Ascending aorta (tissue), 2 donors: ENCODE measurements around the gene HEPN1. TPM values are rescaled to one million over a fixed set of nuclear protein-coding genes. Genes with fewer than 3 reads are reported as not detected.

Experiments
- DNase-seq, 2 donors: peaks; one replicate each; pipeline ENCODE4 v3.0.0-alpha.2; 2019; ENCODE audit warnings: low spot score in 2 of 2
- H3K27ac ChIP-seq, 2 donors: fragments of 200-600 bp; sonication (generic); one replicate each; pipeline ENCODE4 v1.5.1; 2016 to 2017; ENCODE audit warnings: mild to moderate bottlenecking in 1 of 2
- H3K27me3 ChIP-seq: fragments of 200-600 bp; sonication (generic); one replicate; pipeline ENCODE4 v1.5.1; 2017
- H3K36me3 ChIP-seq, 2 donors: fragments of 200-600 bp; sonication (generic); one replicate each; pipeline ENCODE4 v1.5.1; 2016
- H3K4me1 ChIP-seq, 2 donors: fragments of 200-600 bp; sonication (generic); one replicate each; pipeline ENCODE4 v1.5.1; 2016 to 2017; ENCODE audit warnings: mild to moderate bottlenecking in 1 of 2
- H3K4me3 ChIP-seq, 2 donors: fragments of 200-600 bp; sonication (generic); one replicate each; pipeline ENCODE4 v1.5.1; 2016 to 2017; ENCODE audit warnings: mild to moderate bottlenecking in 1 of 2
- H3K9me3 ChIP-seq, 2 donors: fragments of 200-600 bp; sonication (generic); one replicate each; pipeline ENCODE4 v1.5.1; 2016
- intact Hi-C: fragments of 100-400 bp; cut with DNase I; formaldehyde crosslinking; loops from one replicate; pipeline ENCODE4 v1.15.1; 2023
- total RNA-seq: library from RNA; depleted of rRNA; stranded (reverse); fragments of >200 nt; gene quantifications from one replicate; pipeline ENCODE4 v1.1.0, GENCODE V29; 2016
- TF ChIP-seq, protein P1 (sequence below), 3 experiments: fragments of 200-600 bp in 2 of 3; fragments of 450-650 bp in 1 of 3; sonication (generic) in 2 of 3; IDR thresholded peaks; one replicate each; pipeline ENCODE4 v1.5.1; 2016 to 2019; ENCODE audit warnings: antibody characterized with exemption in 3 of 3, mild to moderate bottlenecking in 1 of 3, moderate library complexity in 1 of 3

HEPN1 gene
- total RNA-seq, 1 donor from 2014 or later, result not detected

GRCh38 chr11:124891373-124891861 lies 27.6 kb upstream of the HEPN1 start:
- DNase-seq, result peak in 1 of 2 donors; percentile 63
- Histone ChIP-seq H3K27me3 (no peaks in the 10 kb centered on the region), H3K27ac (no peak overlapping the region), H3K9me3 (no peaks in the 10 kb centered on the region), H3K36me3 (no peaks in the 10 kb centered on the region), H3K4me3 (no peak overlapping the region), H3K4me1 (no peaks in the 10 kb centered on the region)
- intact Hi-C loops, result no loop called here
- TF ChIP-seq, protein P1, sequence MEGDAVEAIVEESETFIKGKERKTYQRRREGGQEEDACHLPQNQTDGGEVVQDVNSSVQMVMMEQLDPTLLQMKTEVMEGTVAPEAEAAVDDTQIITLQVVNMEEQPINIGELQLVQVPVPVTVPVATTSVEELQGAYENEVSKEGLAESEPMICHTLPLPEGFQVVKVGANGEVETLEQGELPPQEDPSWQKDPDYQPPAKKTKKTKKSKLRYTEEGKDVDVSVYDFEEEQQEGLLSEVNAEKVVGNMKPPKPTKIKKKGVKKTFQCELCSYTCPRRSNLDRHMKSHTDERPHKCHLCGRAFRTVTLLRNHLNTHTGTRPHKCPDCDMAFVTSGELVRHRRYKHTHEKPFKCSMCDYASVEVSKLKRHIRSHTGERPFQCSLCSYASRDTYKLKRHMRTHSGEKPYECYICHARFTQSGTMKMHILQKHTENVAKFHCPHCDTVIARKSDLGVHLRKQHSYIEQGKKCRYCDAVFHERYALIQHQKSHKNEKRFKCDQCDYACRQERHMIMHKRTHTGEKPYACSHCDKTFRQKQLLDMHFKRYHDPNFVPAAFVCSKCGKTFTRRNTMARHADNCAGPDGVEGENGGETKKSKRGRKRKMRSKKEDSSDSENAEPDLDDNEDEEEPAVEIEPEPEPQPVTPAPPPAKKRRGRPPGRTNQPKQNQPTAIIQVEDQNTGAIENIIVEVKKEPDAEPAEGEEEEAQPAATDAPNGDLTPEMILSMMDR (IDR thresholded peaks at IDR 0.05), result no peak

GRCh38 chr11:124892146-124892545 lies 26.9 kb upstream of the HEPN1 start:
- TF ChIP-seq, protein P1 (IDR thresholded peaks at IDR 0.05), result no peak
- intact Hi-C loops, result no loop called here
- H3K4me1 ChIP-seq, result no peaks in the 10 kb centered on the region
- no peaks in the 10 kb centered on the region for H3K27me3 ChIP-seq
- H3K4me3 ChIP-seq, result no peak overlapping the region
- peak overlapping the region in 1 of 2 donors; percentile 27 for H3K27ac ChIP-seq
- H3K36me3 ChIP-seq, result no peaks in the 10 kb centered on the region
- H3K9me3 ChIP-seq, result no peaks in the 10 kb centered on the region
- DNase-seq, result peak in 1 of 2 donors; percentile 28

DNA sequence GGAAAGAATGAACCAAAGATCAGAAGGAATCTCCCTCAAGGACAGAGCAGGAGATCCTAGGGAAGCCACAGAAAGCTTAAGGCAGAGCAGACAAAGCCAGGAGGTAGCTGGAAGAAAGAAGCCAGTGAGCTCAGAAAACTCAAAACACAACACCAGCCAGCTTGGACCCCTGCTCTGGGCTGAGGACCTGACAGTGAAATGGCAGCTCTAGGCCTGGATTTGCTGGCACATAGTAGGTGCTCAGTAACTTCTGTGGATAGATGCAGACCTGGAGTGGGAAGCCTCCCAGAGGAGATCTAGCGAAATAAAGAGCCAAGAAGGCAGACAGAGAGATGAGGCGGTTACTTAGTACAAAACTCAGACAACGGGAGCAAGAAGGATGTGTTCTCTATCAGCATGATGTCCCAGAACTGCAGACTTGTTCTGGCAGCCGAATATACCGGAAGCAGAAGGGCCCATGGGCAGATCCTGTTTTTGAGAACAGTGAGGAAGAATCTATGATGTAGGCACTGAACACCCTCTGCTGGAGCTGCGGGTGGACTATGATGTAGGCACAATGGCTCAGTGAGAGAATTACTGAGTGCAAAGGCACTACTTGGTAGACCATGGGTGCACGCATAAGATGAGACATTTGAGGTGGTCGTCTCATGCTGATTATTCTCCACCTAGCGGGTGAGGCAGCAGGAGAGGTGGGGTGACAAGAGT lies 26.1 kb upstream of the HEPN1 start:
- intact Hi-C loops, result no loop called here
- H3K4me3 ChIP-seq, result no peak overlapping the region
- DNase-seq, result peak in 1 of 2 donors; percentile 64
- no peaks in the 10 kb centered on the region for H3K36me3 ChIP-seq
- peak overlapping the region in 1 of 2 donors; percentile 27 for H3K27ac ChIP-seq
- H3K9me3 ChIP-seq, result no peaks in the 10 kb centered on the region
- H3K27me3 ChIP-seq, result no peaks in the 10 kb centered on the region
- TF ChIP-seq, protein P1 (IDR thresholded peaks at IDR 0.05), result no peak
- no peaks in the 10 kb centered on the region for H3K4me1 ChIP-seq

GRCh38 chr11:124893781-124894401 lies 25.2 kb upstream of the HEPN1 start:
- no peaks in the 10 kb centered on the region for H3K9me3 ChIP-seq
- H3K27ac ChIP-seq, result no peak overlapping the region
- no peaks in the 10 kb centered on the region for H3K36me3 ChIP-seq
- no peak overlapping the region for H3K4me3 ChIP-seq
- H3K4me1 ChIP-seq, result no peaks in the 10 kb centered on the region
- intact Hi-C loops, result no loop called here
- no peaks in the 10 kb centered on the region for H3K27me3 ChIP-seq
- TF ChIP-seq, protein P1 (IDR thresholded peaks at IDR 0.05), result no peak
- DNase-seq, result no peak

GRCh38 chr11:124894606-124895430 lies 24.2 kb upstream of the HEPN1 start:
- intact Hi-C loops, result no loop called here
- no peak overlapping the region for H3K27ac ChIP-seq

More at GRCh38 chr11:124894606-124895430, 24.2 kb upstream of the HEPN1 start:
- Histone ChIP-seq H3K4me3 (no peak overlapping the region), H3K36me3 (no peaks in the 10 kb centered on the region), H3K27me3 (no peaks in the 10 kb centered on the region), H3K9me3 (no peaks in the 10 kb centered on the region), H3K4me1 (no peaks in the 10 kb centered on the region)
- no peak for DNase-seq
- TF ChIP-seq, protein P1 (IDR thresholded peaks at IDR 0.05), result no peak
